ENCODE data around the gene LEP. TPM values are rescaled to one million over a fixed set of nuclear protein-coding genes. Genes with fewer than 3 reads are reported as not detected.
"Not testable (repeated sequence)": the region's sequence is repeated elsewhere in the genome, so short reads cannot be mapped to it uniquely, and the experiment has no call there.

Gene LEP
- total RNA-seq, 1 donor from 2014 or later, result not detected

GRCh38 chr7:128265906-128266300 lies 24.8 kb downstream of the LEP start:
- H3K27me3 Mint-ChIP-seq, result peaks cover 23% of the 10 kb centered on the region
- no peak for DNase-seq

GRCh38 chr7:128266529-128266882 lies 25.4 kb downstream of the LEP start:
- no peak overlapping the region for H3K4me3 Mint-ChIP-seq
- H3K36me3 Mint-ChIP-seq (ENCODE audit: low read depth), result no peaks in the 10 kb centered on the region
- H3K27ac Mint-ChIP-seq, result no peak overlapping the region
- H3K9me3 Mint-ChIP-seq, result no peaks in the 10 kb centered on the region
- no peak for DNase-seq
- H3K4me1 Mint-ChIP-seq, result peaks cover 1% of the 10 kb centered on the region
- intact Hi-C loops (cut with micrococcal nuclease), result no loop called here
- peaks cover 25% of the 10 kb centered on the region for H3K27me3 Mint-ChIP-seq

More at GRCh38 chr7:128265906-128266300, 24.8 kb downstream of the LEP start:
- Mint-ChIP-seq H3K9me3 (no peaks in the 10 kb centered on the region), H3K4me1 (no peaks in the 10 kb centered on the region), H3K27ac (no peak overlapping the region), H3K4me3 (no peak overlapping the region), H3K36me3 (ENCODE audit: low read depth) (no peaks in the 10 kb centered on the region)
- intact Hi-C loops (cut with micrococcal nuclease), result no loop called here

GRCh38 chr7:128266883-128267594 lies 26.0 kb downstream of the LEP start:
- no peak overlapping the region for H3K4me3 Mint-ChIP-seq
- no peaks in the 10 kb centered on the region for H3K9me3 Mint-ChIP-seq
- intact Hi-C loops (cut with micrococcal nuclease), result no loop called here
- no peaks in the 10 kb centered on the region for H3K36me3 Mint-ChIP-seq (ENCODE audit: low read depth)
- DNase-seq, result no peak
- peaks cover 1% of the 10 kb centered on the region for H3K4me1 Mint-ChIP-seq
- H3K27me3 Mint-ChIP-seq, result peaks cover 25% of the 10 kb centered on the region
- no peak overlapping the region for H3K27ac Mint-ChIP-seq

- Mint-ChIP-seq H3K27ac (no peak overlapping the region), H3K27me3 (peaks cover 28% of the 10 kb centered on the region), H3K4me1 (peaks cover 1% of the 10 kb centered on the region), H3K9me3 (no peaks in the 10 kb centered on the region), H3K36me3 (ENCODE audit: low read depth) (no peaks in the 10 kb centered on the region), H3K4me3 (no peak overlapping the region)
- intact Hi-C loops (cut with micrococcal nuclease), result no loop called here
- DNase-seq, result no peak
Measured at GRCh38 chr7:128267595-128267924, 26.5 kb downstream of the LEP start.

GRCh38 chr7:128268233-128268632 lies 27.2 kb downstream of the LEP start:
- peaks cover 34% of the 10 kb centered on the region for H3K27me3 Mint-ChIP-seq
- no peaks in the 10 kb centered on the region for H3K9me3 Mint-ChIP-seq
- peaks cover 1% of the 10 kb centered on the region for H3K4me1 Mint-ChIP-seq
- H3K4me3 Mint-ChIP-seq, result no peak overlapping the region
- intact Hi-C loops (cut with micrococcal nuclease), result no loop called here
- H3K27ac Mint-ChIP-seq, result no peak overlapping the region
- no peaks in the 10 kb centered on the region for H3K36me3 Mint-ChIP-seq (ENCODE audit: low read depth)
- DNase-seq, result no peak

- no peak overlapping the region for H3K27ac Mint-ChIP-seq
- no peaks in the 10 kb centered on the region for H3K36me3 Mint-ChIP-seq (ENCODE audit: low read depth)
- DNase-seq, result no peak
- H3K4me3 Mint-ChIP-seq, result no peak overlapping the region
- H3K4me1 Mint-ChIP-seq, result peaks cover 1% of the 10 kb centered on the region
- intact Hi-C loops (cut with micrococcal nuclease), result no loop called here
- peaks cover 41% of the 10 kb centered on the region for H3K27me3 Mint-ChIP-seq
- no peaks in the 10 kb centered on the region for H3K9me3 Mint-ChIP-seq
Measured at GRCh38 chr7:128270826-128271272, 29.8 kb downstream of the LEP start.

- Mint-ChIP-seq H3K4me1 (peaks cover 1% of the 10 kb centered on the region), H3K27me3 (peaks cover 40% of the 10 kb centered on the region), H3K36me3 (ENCODE audit: low read depth) (no peaks in the 10 kb centered on the region), H3K27ac (no peak overlapping the region), H3K9me3 (no peaks in the 10 kb centered on the region), H3K4me3 (no peak overlapping the region)
- DNase-seq, result no peak
- intact Hi-C loops (cut with micrococcal nuclease), result no loop called here
Measured at GRCh38 chr7:128271471-128271941, 30.4 kb downstream of the LEP start.

GRCh38 chr7:128271942-128272481 lies 30.9 kb downstream of the LEP start:
- no peak overlapping the region for H3K27ac Mint-ChIP-seq
- H3K36me3 Mint-ChIP-seq (ENCODE audit: low read depth), result no peaks in the 10 kb centered on the region
- peaks cover 1% of the 10 kb centered on the region for H3K4me1 Mint-ChIP-seq
- DNase-seq, result no peak
- H3K4me3 Mint-ChIP-seq, result no peak overlapping the region
- no peaks in the 10 kb centered on the region for H3K9me3 Mint-ChIP-seq
- H3K27me3 Mint-ChIP-seq, result peaks cover 39% of the 10 kb centered on the region
- intact Hi-C loops (cut with micrococcal nuclease), result no loop called here

- no peak for DNase-seq
- peaks cover 1% of the 10 kb centered on the region for H3K4me1 Mint-ChIP-seq
- no peak overlapping the region for H3K27ac Mint-ChIP-seq
- intact Hi-C loops (cut with micrococcal nuclease), result no loop called here
- no peak overlapping the region for H3K4me3 Mint-ChIP-seq
- H3K36me3 Mint-ChIP-seq (ENCODE audit: low read depth), result no peaks in the 10 kb centered on the region
- H3K27me3 Mint-ChIP-seq, result peaks cover 28% of the 10 kb centered on the region
- H3K9me3 Mint-ChIP-seq, result peaks cover 4% of the 10 kb centered on the region
Measured at GRCh38 chr7:128274246-128274883, 33.3 kb downstream of the LEP start.

GRCh38 chr7:128274884-128275603 lies 34.0 kb downstream of the LEP start:
- H3K36me3 Mint-ChIP-seq (ENCODE audit: low read depth), result no peaks in the 10 kb centered on the region

GRCh38 chr7:128275681-128276080 lies 34.6 kb downstream of the LEP start:
- H3K36me3 Mint-ChIP-seq (ENCODE audit: low read depth), result no peaks in the 10 kb centered on the region
- no peak for DNase-seq
- peaks cover 9% of the 10 kb centered on the region for H3K9me3 Mint-ChIP-seq
- H3K4me1 Mint-ChIP-seq, result peaks cover 1% of the 10 kb centered on the region
- H3K27me3 Mint-ChIP-seq, result peaks cover 22% of the 10 kb centered on the region
- no peak overlapping the region for H3K27ac Mint-ChIP-seq
- H3K4me3 Mint-ChIP-seq, result no peak overlapping the region
- intact Hi-C loops (cut with micrococcal nuclease), result no loop called here

More at GRCh38 chr7:128274884-128275603, 34.0 kb downstream of the LEP start:
- no peak for DNase-seq
- Mint-ChIP-seq H3K4me1 (peaks cover 1% of the 10 kb centered on the region), H3K9me3 (peaks cover 8% of the 10 kb centered on the region), H3K27me3 (peaks cover 24% of the 10 kb centered on the region), H3K4me3 (no peak overlapping the region), H3K27ac (no peak overlapping the region)
- intact Hi-C loops (cut with micrococcal nuclease), result no loop called here

- no peaks in the 10 kb centered on the region for H3K4me1 Mint-ChIP-seq
- intact Hi-C loops (cut with micrococcal nuclease), result no loop called here
- DNase-seq, result no peak
- H3K9me3 Mint-ChIP-seq, result peaks cover 13% of the 10 kb centered on the region
- peaks cover 10% of the 10 kb centered on the region for H3K27me3 Mint-ChIP-seq
- H3K27ac Mint-ChIP-seq, result no peak overlapping the region
- no peaks in the 10 kb centered on the region for H3K36me3 Mint-ChIP-seq (ENCODE audit: low read depth)
- H3K4me3 Mint-ChIP-seq, result no peak overlapping the region
Measured at GRCh38 chr7:128278366-128278765, 37.3 kb downstream of the LEP start.

GRCh38 chr7:128279124-128279713 lies 38.1 kb downstream of the LEP start:
- H3K27ac Mint-ChIP-seq, result no peak overlapping the region
- DNase-seq, result no peak
- intact Hi-C loops (cut with micrococcal nuclease), result no loop called here
- no peaks in the 10 kb centered on the region for H3K4me1 Mint-ChIP-seq
- H3K36me3 Mint-ChIP-seq (ENCODE audit: low read depth), result no peaks in the 10 kb centered on the region
- H3K4me3 Mint-ChIP-seq, result no peak overlapping the region
- peaks cover 13% of the 10 kb centered on the region for H3K9me3 Mint-ChIP-seq
- H3K27me3 Mint-ChIP-seq, result peaks cover 7% of the 10 kb centered on the region

GRCh38 chr7:128280451-128280850 lies 39.4 kb downstream of the LEP start:
- H3K36me3 Mint-ChIP-seq (ENCODE audit: low read depth); intact Hi-C loops (cut with micrococcal nuclease); H3K27ac Mint-ChIP-seq; H3K27me3 Mint-ChIP-seq; DNase-seq; H3K4me1 Mint-ChIP-seq; H3K4me3 Mint-ChIP-seq: not testable (repeated sequence)
- peaks cover 13% of the 10 kb centered on the region for H3K9me3 Mint-ChIP-seq

Measured in activated CD4-positive, alpha-beta T cell treated with anti-CD3 and anti-CD28 coated beads, Interleukin-2, amount 10 ng/mL, durations not matched to agents 24 days and 14 days (primary cell).